Measurements from ENCODE around the gene MBD5.

Gene MBD5

DNA sequence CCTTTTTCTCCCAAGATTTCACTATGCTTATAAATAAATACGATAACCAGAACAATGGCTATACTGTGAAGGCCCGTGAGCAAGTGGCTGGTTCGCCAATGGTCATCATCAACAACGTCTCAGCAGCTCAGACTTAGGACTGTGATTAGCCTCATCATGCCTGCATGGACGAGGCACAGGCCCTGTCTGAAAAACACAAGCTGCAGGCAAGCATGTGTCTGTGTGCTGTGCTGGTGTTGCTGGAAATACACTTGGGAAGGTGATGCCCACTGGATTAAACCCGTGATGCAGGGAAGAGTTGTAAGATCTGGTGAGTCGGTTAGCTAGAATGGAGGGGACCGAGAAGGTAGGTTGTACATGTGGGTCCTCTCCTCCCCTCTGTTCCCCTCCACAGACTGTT, 512.1 kb downstream of the MBD5 start:
- no peak overlapping the region for H2AFZ ChIP-seq (ENCODE audit: low read depth, low read length)
- H3K27ac ChIP-seq (ENCODE audit: low read length), result no peak overlapping the region
- TF ChIP-seq, protein P1, sequence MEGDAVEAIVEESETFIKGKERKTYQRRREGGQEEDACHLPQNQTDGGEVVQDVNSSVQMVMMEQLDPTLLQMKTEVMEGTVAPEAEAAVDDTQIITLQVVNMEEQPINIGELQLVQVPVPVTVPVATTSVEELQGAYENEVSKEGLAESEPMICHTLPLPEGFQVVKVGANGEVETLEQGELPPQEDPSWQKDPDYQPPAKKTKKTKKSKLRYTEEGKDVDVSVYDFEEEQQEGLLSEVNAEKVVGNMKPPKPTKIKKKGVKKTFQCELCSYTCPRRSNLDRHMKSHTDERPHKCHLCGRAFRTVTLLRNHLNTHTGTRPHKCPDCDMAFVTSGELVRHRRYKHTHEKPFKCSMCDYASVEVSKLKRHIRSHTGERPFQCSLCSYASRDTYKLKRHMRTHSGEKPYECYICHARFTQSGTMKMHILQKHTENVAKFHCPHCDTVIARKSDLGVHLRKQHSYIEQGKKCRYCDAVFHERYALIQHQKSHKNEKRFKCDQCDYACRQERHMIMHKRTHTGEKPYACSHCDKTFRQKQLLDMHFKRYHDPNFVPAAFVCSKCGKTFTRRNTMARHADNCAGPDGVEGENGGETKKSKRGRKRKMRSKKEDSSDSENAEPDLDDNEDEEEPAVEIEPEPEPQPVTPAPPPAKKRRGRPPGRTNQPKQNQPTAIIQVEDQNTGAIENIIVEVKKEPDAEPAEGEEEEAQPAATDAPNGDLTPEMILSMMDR (IDR thresholded peaks at IDR 0.05; ENCODE audit: low read depth, low read length), result no peak
- no peak for TF ChIP-seq EZH2phosphoT487 (IDR thresholded peaks at IDR 0.05; ENCODE audit: low read depth)
- H3K36me3 ChIP-seq (replicated peaks; ENCODE audit: low read depth, low read length), result no peaks in the 10 kb centered on the region
- no peaks in the 10 kb centered on the region for H4K20me1 ChIP-seq (ENCODE audit: insufficient read depth, low read length)
- H3K4me3 ChIP-seq (ENCODE audit: low read length), result no peak overlapping the region
- H3K4me1 ChIP-seq (ENCODE audit: low read length), result no peaks in the 10 kb centered on the region
- no peaks in the 10 kb centered on the region for H3K27me3 ChIP-seq (ENCODE audit: low read depth, low read length)
- H3K79me2 ChIP-seq (ENCODE audit: low read length), result no peaks in the 10 kb centered on the region
- H3K9ac ChIP-seq (ENCODE audit: low read length), result no peak overlapping the region
- H3K4me2 ChIP-seq (ENCODE audit: low read length), result no peak overlapping the region
- no peaks in the 10 kb centered on the region for H3K9me3 ChIP-seq (ENCODE audit: insufficient read depth, low read length)

DNA sequence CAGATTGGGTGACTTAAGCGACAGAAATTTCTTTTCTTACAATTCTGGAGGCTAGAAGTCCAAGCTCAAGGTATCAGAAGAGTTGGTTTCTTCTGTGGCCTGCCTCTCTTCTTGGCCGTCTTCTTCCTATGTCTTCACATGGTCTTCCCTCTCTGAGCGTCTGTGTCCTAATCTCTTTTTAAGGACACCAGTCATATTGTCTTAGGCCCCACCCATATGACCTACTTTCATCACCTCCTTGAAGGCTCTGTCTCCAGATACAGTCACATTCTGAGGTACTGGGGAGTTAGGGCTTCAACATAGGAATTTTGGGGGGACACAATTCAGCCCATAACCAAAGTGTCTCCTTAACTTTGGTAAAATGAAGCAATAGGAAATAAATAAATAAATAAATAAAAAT, 512.8 kb downstream of the MBD5 start:
- Histone ChIP-seq H3K9me3 (ENCODE audit: insufficient read depth, low read length) (no peaks in the 10 kb centered on the region), H3K4me2 (ENCODE audit: low read length) (no peak overlapping the region)
- TF ChIP-seq EZH2phosphoT487 (IDR thresholded peaks at IDR 0.05; ENCODE audit: low read depth), result no peak
- TF ChIP-seq, protein P1 (IDR thresholded peaks at IDR 0.05; ENCODE audit: low read depth, low read length), result no peak

DNA sequence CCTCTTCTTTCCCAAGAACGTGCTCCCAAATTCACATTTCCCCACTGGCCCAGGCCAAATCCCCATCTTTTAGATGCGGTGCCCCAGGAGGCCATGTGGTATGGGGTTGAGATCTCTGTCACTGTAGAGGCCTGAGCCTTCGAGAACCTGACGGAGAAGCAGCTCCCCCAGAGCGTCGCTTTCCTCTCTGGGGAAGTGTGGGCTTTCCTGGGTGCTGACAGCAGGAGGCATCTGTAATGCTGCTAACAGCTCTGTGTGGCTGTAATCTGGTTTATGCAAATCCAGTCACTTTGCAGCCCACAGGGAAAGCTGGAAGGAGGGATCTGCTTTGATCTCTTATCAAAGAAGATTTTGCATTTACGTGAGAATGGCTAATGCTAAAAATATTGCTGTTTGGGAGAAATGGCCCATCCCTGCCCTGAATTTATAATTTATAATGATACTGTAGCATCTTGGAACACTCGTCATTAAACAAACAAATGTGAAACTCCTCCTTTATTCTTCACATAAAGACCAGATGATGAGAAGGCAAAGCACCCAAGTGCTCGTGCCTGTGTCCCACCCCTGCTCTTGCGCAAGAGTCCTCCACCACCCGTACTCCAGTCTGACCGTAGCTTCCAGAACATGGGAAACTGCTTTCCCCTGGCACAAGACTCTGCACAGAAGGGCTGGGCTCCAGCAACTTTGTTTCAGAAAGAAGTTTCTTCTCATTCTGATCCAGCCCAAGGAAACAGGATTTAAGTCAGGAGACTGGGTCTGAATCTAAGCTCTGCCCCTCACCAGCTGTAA, 513.7 kb downstream of the MBD5 start:
- Histone ChIP-seq H3K4me3 (ENCODE audit: low read length) (no peak overlapping the region), H3K79me2 (ENCODE audit: low read length) (no peaks in the 10 kb centered on the region), H4K20me1 (ENCODE audit: insufficient read depth, low read length) (no peaks in the 10 kb centered on the region), H3K27ac (ENCODE audit: low read length) (no peak overlapping the region), H3K27me3 (ENCODE audit: low read depth, low read length) (no peaks in the 10 kb centered on the region), H3K9ac (ENCODE audit: low read length) (no peak overlapping the region), H3K4me2 (ENCODE audit: low read length) (no peak overlapping the region), H2AFZ (ENCODE audit: low read depth, low read length) (no peak overlapping the region), H3K9me3 (ENCODE audit: insufficient read depth, low read length) (no peaks in the 10 kb centered on the region), H3K36me3 (replicated peaks; ENCODE audit: low read depth, low read length) (no peaks in the 10 kb centered on the region), H3K4me1 (ENCODE audit: low read length) (no peaks in the 10 kb centered on the region)
- TF ChIP-seq EZH2phosphoT487 (IDR thresholded peaks at IDR 0.05; ENCODE audit: low read depth), result no peak
- TF ChIP-seq, protein P1 (IDR thresholded peaks at IDR 0.05; ENCODE audit: low read depth, low read length), result no peak

More for the DNA sequence above, 512.8 kb downstream of the MBD5 start:
- Histone ChIP-seq H3K79me2 (ENCODE audit: low read length) (no peaks in the 10 kb centered on the region), H3K4me3 (ENCODE audit: low read length) (no peak overlapping the region), H2AFZ (ENCODE audit: low read depth, low read length) (no peak overlapping the region), H3K4me1 (ENCODE audit: low read length) (no peaks in the 10 kb centered on the region), H3K9ac (ENCODE audit: low read length) (no peak overlapping the region), H3K36me3 (replicated peaks; ENCODE audit: low read depth, low read length) (no peaks in the 10 kb centered on the region), H3K27me3 (ENCODE audit: low read depth, low read length) (no peaks in the 10 kb centered on the region), H4K20me1 (ENCODE audit: insufficient read depth, low read length) (no peaks in the 10 kb centered on the region), H3K27ac (ENCODE audit: low read length) (no peak overlapping the region)

DNA sequence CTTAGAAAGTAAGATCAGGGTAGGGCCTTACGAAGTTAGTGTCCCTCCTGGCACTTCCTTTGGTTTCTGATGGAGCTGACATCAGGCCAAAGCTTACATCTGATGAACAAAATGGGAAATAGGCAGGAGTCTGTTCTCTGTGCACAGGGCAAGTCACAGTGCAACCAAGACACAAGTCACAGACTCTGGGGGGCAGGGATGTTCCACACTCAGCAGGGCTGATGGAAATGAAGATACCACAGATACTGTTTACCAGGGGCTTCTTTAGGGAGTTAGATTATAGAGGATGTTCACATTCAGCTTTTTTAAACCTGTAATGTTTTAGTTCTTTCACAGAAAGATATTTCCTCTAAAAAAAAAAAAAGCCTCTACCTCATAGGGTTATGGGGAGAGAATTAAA, 517.5 kb downstream of the MBD5 start:
- Histone ChIP-seq H2AFZ (ENCODE audit: low read depth, low read length) (no peak overlapping the region), H3K27me3 (ENCODE audit: low read depth, low read length) (no peaks in the 10 kb centered on the region), H3K9ac (ENCODE audit: low read length) (no peak overlapping the region)

More for the DNA sequence above, 517.5 kb downstream of the MBD5 start:
- Histone ChIP-seq H3K36me3 (replicated peaks; ENCODE audit: low read depth, low read length) (no peaks in the 10 kb centered on the region), H3K9me3 (ENCODE audit: insufficient read depth, low read length) (no peaks in the 10 kb centered on the region), H3K4me2 (ENCODE audit: low read length) (no peak overlapping the region), H3K27ac (ENCODE audit: low read length) (no peak overlapping the region), H4K20me1 (ENCODE audit: insufficient read depth, low read length) (no peaks in the 10 kb centered on the region), H3K79me2 (ENCODE audit: low read length) (no peaks in the 10 kb centered on the region), H3K4me3 (ENCODE audit: low read length) (no peak overlapping the region), H3K4me1 (ENCODE audit: low read length) (no peaks in the 10 kb centered on the region)
- TF ChIP-seq, protein P1 (IDR thresholded peaks at IDR 0.05; ENCODE audit: low read depth, low read length), result no peak
- TF ChIP-seq EZH2phosphoT487 (IDR thresholded peaks at IDR 0.05; ENCODE audit: low read depth), result no peak

Measured in OCI-LY3 (cell line).